Right lobe of liver (tissue), 4 donors: ENCODE measurements around the gene MCOLN2.

ENCODE experiments used
- CTCF ChIP-seq, 4 donors: fragments of 200-600 bp in 3 of 4; fragments of 450-650 bp in 1 of 4; IDR thresholded peaks; one replicate each; pipeline versions ENCODE4 v1.5.1 to v1.8.0; 2016 to 2022; ENCODE audit warnings: antibody characterized with exemption in 4 of 4, mild to moderate bottlenecking in 2 of 4
- POLR2A ChIP-seq: fragments of 450-650 bp; IDR thresholded peaks from one replicate; pipeline ENCODE4 v1.6.1; 2017; ENCODE audit warnings: antibody characterized with exemption, mild to moderate bottlenecking
- donor health status: DM: no; HTN: no; CAD: no.
- donor health status: DM: no; HTN: no; CAD: no.
- donor health status: DM: no; HTN: yes; CAD: no.

GRCh38 chr1:84959294-84959693, 37.6 kb downstream of the MCOLN2 start:
- TF ChIP-seq CTCF (IDR thresholded peaks at IDR 0.05) = no peak
- no peak for TF ChIP-seq POLR2A
